Ishikawa (cell line): ENCODE measurements around the gene HPDL.

ENCODE experiments used
- EP300 ChIP-seq: IDR thresholded peaks from 2 replicates; pipeline ENCODE4 v1.6.1; 2012; ENCODE audit warnings: borderline replicate concordance
- RAD21 ChIP-seq: IDR thresholded peaks from 2 replicates; pipeline ENCODE4 v1.6.1; 2012; ENCODE audit warnings: low read depth
- TAF1 ChIP-seq: IDR thresholded peaks from 2 replicates; pipeline ENCODE4 v1.6.1; 2012; ENCODE audit warnings: low read depth, mild to moderate bottlenecking
- USF1 ChIP-seq: IDR thresholded peaks from 2 replicates; pipeline ENCODE4 v1.6.1; 2012

- TF ChIP-seq RAD21 (no peak), USF1 (no peak), EP300 (no peak), TAF1 (no peak)
These were observed 17.8 kb downstream of the HPDL start for GRCh38 chr1:45344499-45344898.
